ENCODE measurements around the gene DNAL4. TPM values are rescaled to one million over a fixed set of nuclear protein-coding genes. Genes with fewer than 3 reads are reported as not detected.

The DNAL4 gene
- total RNA-seq, 1 donor from 2014 or later, result 18.0 TPM

- peaks cover 84 to 85% of the 10 kb centered on the region in 2 donors for H3K36me3 ChIP-seq
Observed at GRCh38 chr22:38737302-38738060, 56.5 kb downstream of the DNAL4 start.

GRCh38 chr22:38736257-38736570 lies 57.7 kb downstream of the DNAL4 start:
- Histone ChIP-seq H3K27ac (no peak overlapping the region), H3K4me3 (no peak overlapping the region), H3K4me1 (peaks cover 20 to 22% of the 10 kb centered on the region in 2 donors), H3K36me3 (peaks cover 71 to 82% of the 10 kb centered on the region in 2 donors), H3K9me3 (no peaks in the 10 kb centered on the region), H3K27me3 (no peaks in the 10 kb centered on the region)
- no peak for DNase-seq (ENCODE audit: low spot score in 2 of 2)
- no peak for TF ChIP-seq CTCF (IDR thresholded peaks at IDR 0.05)
- intact Hi-C loops (cut with DNase I), result no loop called here

More at GRCh38 chr22:38737302-38738060, 56.5 kb downstream of the DNAL4 start:
- TF ChIP-seq CTCF (IDR thresholded peaks at IDR 0.05), result no peak
- intact Hi-C loops (cut with DNase I), result no loop called here
- Histone ChIP-seq H3K9me3 (no peaks in the 10 kb centered on the region), H3K27me3 (no peaks in the 10 kb centered on the region), H3K4me1 (peaks cover 12 to 15% of the 10 kb centered on the region in 2 donors), H3K4me3 (no peak overlapping the region), H3K27ac (no peak overlapping the region)
- no peak for DNase-seq (ENCODE audit: low spot score in 2 of 2)

- H3K9me3 ChIP-seq, result no peaks in the 10 kb centered on the region
- DNase-seq (ENCODE audit: low spot score in 2 of 2), result no peak
- H3K27me3 ChIP-seq, result no peaks in the 10 kb centered on the region
- no peak overlapping the region for H3K4me3 ChIP-seq
- intact Hi-C loops (cut with DNase I), result no loop called here
- TF ChIP-seq CTCF (IDR thresholded peaks at IDR 0.05), result no peak
- peak overlapping the region in 1 of 2 donors; percentile 22 for H3K27ac ChIP-seq
- peaks cover 20 to 22% of the 10 kb centered on the region in 2 donors for H3K4me1 ChIP-seq
- peaks cover 67 to 82% of the 10 kb centered on the region in 2 donors for H3K36me3 ChIP-seq
Observed at GRCh38 chr22:38735465-38736256, 58.3 kb downstream of the DNAL4 start.

- Histone ChIP-seq H3K36me3 (peaks cover 67 to 82% of the 10 kb centered on the region in 2 donors), H3K4me3 (no peak overlapping the region), H3K9me3 (no peaks in the 10 kb centered on the region), H3K27me3 (no peaks in the 10 kb centered on the region), H3K4me1 (peaks cover 20 to 22% of the 10 kb centered on the region in 2 donors), H3K27ac (peak overlapping the region in 1 of 2 donors; percentile 83)
- DNase-seq (ENCODE audit: low spot score in 2 of 2), result no peak
- intact Hi-C loops (cut with DNase I), result no loop called here
- no peak for TF ChIP-seq CTCF (IDR thresholded peaks at IDR 0.05)
Observed at GRCh38 chr22:38735126-38735464, 58.8 kb downstream of the DNAL4 start.

- TF ChIP-seq CTCF (IDR thresholded peaks at IDR 0.05), result no peak
- intact Hi-C loops (cut with DNase I), result no loop called here
- Histone ChIP-seq H3K9me3 (no peaks in the 10 kb centered on the region), H3K4me1 (peaks cover 20 to 22% of the 10 kb centered on the region in 2 donors), H3K27ac (peak overlapping the region; percentile 69 to 83), H3K27me3 (no peaks in the 10 kb centered on the region), H3K36me3 (peaks cover 67 to 82% of the 10 kb centered on the region in 2 donors), H3K4me3 (no peak overlapping the region)
- no peak for DNase-seq (ENCODE audit: low spot score in 2 of 2)
Observed at GRCh38 chr22:38734421-38735100, 59.4 kb downstream of the DNAL4 start.

Data from ascending aorta (tissue), 2 donors.